Panc1 (cell line): ENCODE data around the gene TRPC6. TPM values are rescaled to one million over a fixed set of nuclear protein-coding genes. Genes with fewer than 3 reads are reported as not detected.

Source experiments
- ATAC-seq: fragments of 200-7000 bp; cut with Tn5 transposase; 2 replicates; pipeline ENCODE4 v1.9.1; 2020; ENCODE audit warnings: mild to moderate bottlenecking, moderate library complexity
- BruUV-seq: library from RNA; stranded (reverse); fragments of 400-500 nt; replicated peaks from 2 replicates; lab custom pipeline; 2021; lab: Mats Ljungman, UMichigan
- CTCF ChIA-PET: fragments of 300-600 bp; sonication (Branson Sonifier 250); formaldehyde crosslinking; loops from one replicate; lab custom pipeline; 2022; ENCODE audit warnings: antibody characterized with exemption; lab: Charles Lee
- POLR2A ChIA-PET: fragments of 300-600 bp; sonication (Branson Sonifier 250); formaldehyde crosslinking; loops from one replicate; lab custom pipeline; 2022; ENCODE audit warnings: antibody characterized with exemption; lab: Charles Lee
- DNase-seq: peaks from one replicate; pipeline ENCODE4 v3.0.0-alpha.2; 2010; ENCODE audit warnings: low read depth, low spot score
- H3K27ac ChIP-seq: 2 replicates; pipeline ENCODE4 v1.5.1; 2011; ENCODE audit warnings: mild to moderate bottlenecking, low read length, inconsistent platforms
- H3K27me3 ChIP-seq: fragments of 200-500 bp; sonication (Bioruptor generic); 2 replicates; pipeline ENCODE4 v1.6.0; 2014; ENCODE audit warnings: low read length, inconsistent platforms; ENCODE audit not compliant: control insufficient read depth, insufficient read depth
- H3K36me3 ChIP-seq: fragments of 200-500 bp; sonication (Bioruptor generic); 2 replicates; pipeline ENCODE4 v1.5.1; 2014; ENCODE audit warnings: inconsistent platforms, mild to moderate bottlenecking, low read length, moderate library complexity; ENCODE audit not compliant: control insufficient read depth, insufficient read depth
- H3K4me1 ChIP-seq: 2 replicates; pipeline ENCODE4 v1.5.1; 2011; ENCODE audit warnings: inconsistent platforms, mild to moderate bottlenecking, low read length, moderate library complexity; ENCODE audit not compliant: control insufficient read depth, insufficient read depth
- H3K4me3 ChIP-seq, 2 experiments: 2 replicates each; pipeline ENCODE4 v1.5.1; 2011 to 2012; ENCODE audit warnings: low read depth in 2 of 2, low read length in 2 of 2, mild to moderate bottlenecking in 2 of 2, inconsistent platforms in 1 of 2, moderate library complexity in 1 of 2
- H3K9me3 ChIP-seq: fragments of 200-500 bp; sonication (Bioruptor generic); 2 replicates; pipeline ENCODE4 v1.5.1; 2014; ENCODE audit warnings: low read depth, mild to moderate bottlenecking, inconsistent platforms, low read length, moderate library complexity; ENCODE audit not compliant: control insufficient read depth, insufficient read depth
- POLR2AphosphoS5 ChIP-seq: IDR thresholded peaks from 2 replicates; pipeline ENCODE4 v1.6.1; 2012; ENCODE audit warnings: mild to moderate bottlenecking, low read depth, low read length, moderate library complexity
- SIN3A ChIP-seq: IDR thresholded peaks from 2 replicates; pipeline ENCODE4 v1.6.1; 2012; ENCODE audit warnings: low read depth, mild to moderate bottlenecking, low read length, moderate library complexity, borderline replicate concordance; ENCODE audit not compliant: insufficient read depth
- TCF7L2 ChIP-seq: IDR thresholded peaks from 2 replicates; pipeline ENCODE4 v1.6.1; 2011; ENCODE audit warnings: mild to moderate bottlenecking, low read depth, low read length, inconsistent platforms
- in situ Hi-C: cut with HindIII; loops from 2 replicates; pipeline ENCODE4 v1.10.0; 2016; ENCODE audit warnings: low sequenced_read_pairs, low pct_unique_long_range_greater_than_20kb
- intact Hi-C: fragments of 100-400 bp; cut with micrococcal nuclease; formaldehyde crosslinking; loops from one replicate; pipeline ENCODE4 v1.10.0; 2022; ENCODE audit not compliant: unreplicated experiment
- total RNA-seq: library from RNA; stranded (reverse); gene quantifications from one replicate; pipeline ENCODE4 v1.2.1, GENCODE V29; 2021; ENCODE audit not compliant: unreplicated experiment
- TF ChIP-seq, protein P1 (sequence below): fragments of 450-650 bp; IDR thresholded peaks from 2 replicates; pipeline ENCODE4 v1.5.1; 2017; ENCODE audit warnings: mild to moderate bottlenecking
- TF ChIP-seq, protein P2 (sequence below), 2 experiments: IDR thresholded peaks; 2 replicates each; pipeline ENCODE4 v1.6.1; 2011 to 2012; ENCODE audit warnings: low read depth in 2 of 2, control low read depth in 1 of 2, low read length in 1 of 2, mild to moderate bottlenecking in 1 of 2, moderate library complexity in 1 of 2; ENCODE audit not compliant: insufficient read depth in 1 of 2

The TRPC6 gene
- total RNA-seq, 1 experiment from 2014 or later, result not detected

DNA sequence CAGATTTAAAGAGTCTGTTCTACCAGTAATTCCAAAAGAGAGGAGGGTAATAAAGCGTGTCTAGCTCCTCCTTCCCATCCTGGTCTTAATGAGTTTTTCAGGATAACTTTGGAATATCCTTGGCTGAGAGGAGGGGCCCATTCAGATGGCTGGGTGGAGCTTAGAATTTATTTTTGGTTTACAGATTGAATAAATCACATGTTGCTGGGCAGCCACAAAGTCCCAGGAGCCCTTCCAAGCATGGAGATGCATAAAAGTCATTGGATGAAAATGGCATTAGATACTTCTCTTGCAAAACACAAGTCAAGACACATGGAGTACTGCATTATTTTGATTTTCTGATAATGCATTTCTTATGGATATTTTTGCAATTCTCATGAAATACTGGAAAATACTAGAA, 139.0 kb downstream of the TRPC6 start:
- Histone ChIP-seq H3K4me3 (no peak overlapping the region), H3K9me3 (no peaks in the 10 kb centered on the region), H3K36me3 (no peaks in the 10 kb centered on the region), H3K27me3 (no peaks in the 10 kb centered on the region), H3K4me1 (no peaks in the 10 kb centered on the region), H3K27ac (no peak overlapping the region)
- no peak for TF ChIP-seq SIN3A
- TF ChIP-seq TCF7L2, result no peak
- POLR2A ChIA-PET, result no interaction called here
- in situ Hi-C loops (no loop called here), intact Hi-C loops (no loop called here)
- no peak for DNase-seq
- CTCF ChIA-PET, result no interaction called here
- no peak for ATAC-seq
- no TSS peak for BruUV-seq

DNA sequence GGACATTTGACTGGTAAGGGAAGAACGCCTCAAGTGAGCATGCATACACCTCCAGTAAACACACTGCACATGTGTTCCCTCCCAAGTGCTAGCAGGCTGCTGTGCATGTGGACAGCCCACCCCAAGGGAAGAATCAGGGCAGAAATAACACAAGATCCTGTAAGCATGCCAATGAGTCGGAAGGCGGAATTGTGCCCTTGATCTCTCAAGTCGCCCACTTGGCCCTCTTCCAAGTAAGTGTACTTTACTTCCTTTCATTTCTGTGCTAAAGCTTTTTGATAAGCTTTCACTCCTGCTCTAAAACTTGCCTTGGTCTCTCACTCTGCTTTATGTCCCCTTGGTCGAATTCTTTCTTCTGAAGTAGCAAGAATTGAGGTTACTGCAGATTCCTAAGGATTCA, 139.6 kb downstream of the TRPC6 start:
- Histone ChIP-seq H3K4me3 (no peak overlapping the region), H3K4me1 (no peaks in the 10 kb centered on the region), H3K27me3 (no peaks in the 10 kb centered on the region), H3K27ac (no peak overlapping the region), H3K9me3 (no peaks in the 10 kb centered on the region), H3K36me3 (no peaks in the 10 kb centered on the region)
- in situ Hi-C loops (no loop called here), intact Hi-C loops (no loop called here)
- BruUV-seq, result no TSS peak
- TF ChIP-seq POLR2AphosphoS5 (no peak), TCF7L2 (no peak), SIN3A (no peak)
- TF ChIP-seq, protein P1, sequence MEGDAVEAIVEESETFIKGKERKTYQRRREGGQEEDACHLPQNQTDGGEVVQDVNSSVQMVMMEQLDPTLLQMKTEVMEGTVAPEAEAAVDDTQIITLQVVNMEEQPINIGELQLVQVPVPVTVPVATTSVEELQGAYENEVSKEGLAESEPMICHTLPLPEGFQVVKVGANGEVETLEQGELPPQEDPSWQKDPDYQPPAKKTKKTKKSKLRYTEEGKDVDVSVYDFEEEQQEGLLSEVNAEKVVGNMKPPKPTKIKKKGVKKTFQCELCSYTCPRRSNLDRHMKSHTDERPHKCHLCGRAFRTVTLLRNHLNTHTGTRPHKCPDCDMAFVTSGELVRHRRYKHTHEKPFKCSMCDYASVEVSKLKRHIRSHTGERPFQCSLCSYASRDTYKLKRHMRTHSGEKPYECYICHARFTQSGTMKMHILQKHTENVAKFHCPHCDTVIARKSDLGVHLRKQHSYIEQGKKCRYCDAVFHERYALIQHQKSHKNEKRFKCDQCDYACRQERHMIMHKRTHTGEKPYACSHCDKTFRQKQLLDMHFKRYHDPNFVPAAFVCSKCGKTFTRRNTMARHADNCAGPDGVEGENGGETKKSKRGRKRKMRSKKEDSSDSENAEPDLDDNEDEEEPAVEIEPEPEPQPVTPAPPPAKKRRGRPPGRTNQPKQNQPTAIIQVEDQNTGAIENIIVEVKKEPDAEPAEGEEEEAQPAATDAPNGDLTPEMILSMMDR, result no peak
- TF ChIP-seq, protein P2, sequence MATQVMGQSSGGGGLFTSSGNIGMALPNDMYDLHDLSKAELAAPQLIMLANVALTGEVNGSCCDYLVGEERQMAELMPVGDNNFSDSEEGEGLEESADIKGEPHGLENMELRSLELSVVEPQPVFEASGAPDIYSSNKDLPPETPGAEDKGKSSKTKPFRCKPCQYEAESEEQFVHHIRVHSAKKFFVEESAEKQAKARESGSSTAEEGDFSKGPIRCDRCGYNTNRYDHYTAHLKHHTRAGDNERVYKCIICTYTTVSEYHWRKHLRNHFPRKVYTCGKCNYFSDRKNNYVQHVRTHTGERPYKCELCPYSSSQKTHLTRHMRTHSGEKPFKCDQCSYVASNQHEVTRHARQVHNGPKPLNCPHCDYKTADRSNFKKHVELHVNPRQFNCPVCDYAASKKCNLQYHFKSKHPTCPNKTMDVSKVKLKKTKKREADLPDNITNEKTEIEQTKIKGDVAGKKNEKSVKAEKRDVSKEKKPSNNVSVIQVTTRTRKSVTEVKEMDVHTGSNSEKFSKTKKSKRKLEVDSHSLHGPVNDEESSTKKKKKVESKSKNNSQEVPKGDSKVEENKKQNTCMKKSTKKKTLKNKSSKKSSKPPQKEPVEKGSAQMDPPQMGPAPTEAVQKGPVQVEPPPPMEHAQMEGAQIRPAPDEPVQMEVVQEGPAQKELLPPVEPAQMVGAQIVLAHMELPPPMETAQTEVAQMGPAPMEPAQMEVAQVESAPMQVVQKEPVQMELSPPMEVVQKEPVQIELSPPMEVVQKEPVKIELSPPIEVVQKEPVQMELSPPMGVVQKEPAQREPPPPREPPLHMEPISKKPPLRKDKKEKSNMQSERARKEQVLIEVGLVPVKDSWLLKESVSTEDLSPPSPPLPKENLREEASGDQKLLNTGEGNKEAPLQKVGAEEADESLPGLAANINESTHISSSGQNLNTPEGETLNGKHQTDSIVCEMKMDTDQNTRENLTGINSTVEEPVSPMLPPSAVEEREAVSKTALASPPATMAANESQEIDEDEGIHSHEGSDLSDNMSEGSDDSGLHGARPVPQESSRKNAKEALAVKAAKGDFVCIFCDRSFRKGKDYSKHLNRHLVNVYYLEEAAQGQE (IDR thresholded peaks at IDR 0.05; ENCODE audit: insufficient read depth in 1 of 2, low read depth in 2 of 2, low read length in 1 of 2), result no peak
- CTCF ChIA-PET, result no interaction called here
- DNase-seq (no peak), ATAC-seq (0 out of 2 replicates have a peak, but pooled peaks have one; percentile 49)
- POLR2A ChIA-PET, result interaction anchor here (0.6 kb wide), 1 partner anchor 9 kb away, joined by 3 read pairs; no protein-coding TSS in a partner anchor

DNA sequence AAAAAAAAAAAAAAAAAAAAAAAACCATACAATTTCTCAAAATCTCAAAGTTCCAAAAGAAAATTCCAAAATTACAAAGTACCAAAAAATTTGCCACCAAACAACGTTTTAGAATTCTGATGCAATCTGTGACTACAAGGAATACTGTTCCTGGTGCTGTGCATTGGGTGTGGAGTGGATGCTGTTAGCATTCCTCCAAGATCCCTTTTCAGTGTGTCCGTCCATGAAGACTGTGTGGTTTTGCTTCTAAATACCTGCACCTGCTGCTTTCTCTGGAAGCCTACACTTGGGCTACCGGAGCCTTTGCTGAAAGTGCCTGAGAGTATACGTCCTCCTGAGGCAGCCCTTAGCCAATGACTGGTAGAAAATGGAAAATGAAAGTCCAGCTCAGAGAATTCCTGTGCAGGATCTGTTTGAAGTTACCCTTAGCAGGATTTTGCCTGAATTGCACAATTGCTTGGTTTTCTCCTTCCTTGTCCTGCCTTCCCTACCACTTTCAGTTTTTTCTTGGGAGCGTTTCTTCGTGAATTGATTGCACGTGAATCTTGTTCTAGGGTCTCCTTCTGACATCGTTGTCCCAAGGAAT, 140.8 kb downstream of the TRPC6 start:
- ChIA-PET POLR2A (no interaction called here), CTCF (no interaction called here)
- in situ Hi-C loops, result no loop called here

More for the DNA sequence above, 140.8 kb downstream of the TRPC6 start:
- H3K4me3 ChIP-seq, result peak overlapping the region in 1 of 2 experiments; percentile 33; a peak in 2 of 4 replicates
- no peaks in the 10 kb centered on the region for H3K9me3 ChIP-seq
- H3K27ac ChIP-seq, result no peak overlapping the region
- TF ChIP-seq, protein P1, result no peak
- TF ChIP-seq, protein P2 (IDR thresholded peaks at IDR 0.05; ENCODE audit: insufficient read depth in 1 of 2, low read depth in 2 of 2, low read length in 1 of 2), result no peak
- TF ChIP-seq SIN3A (no peak), TCF7L2 (no peak), POLR2AphosphoS5 (no peak)
- no peaks in the 10 kb centered on the region for H3K4me1 ChIP-seq
- H3K36me3 ChIP-seq, result no peaks in the 10 kb centered on the region
- no TSS peak for BruUV-seq
- intact Hi-C loops, result no loop called here
- ATAC-seq (no peak), DNase-seq (no peak)
- H3K27me3 ChIP-seq, result no peaks in the 10 kb centered on the region
